ENCODE results near the gene RIPOR3.

- TF ChIP-seq, protein P1, sequence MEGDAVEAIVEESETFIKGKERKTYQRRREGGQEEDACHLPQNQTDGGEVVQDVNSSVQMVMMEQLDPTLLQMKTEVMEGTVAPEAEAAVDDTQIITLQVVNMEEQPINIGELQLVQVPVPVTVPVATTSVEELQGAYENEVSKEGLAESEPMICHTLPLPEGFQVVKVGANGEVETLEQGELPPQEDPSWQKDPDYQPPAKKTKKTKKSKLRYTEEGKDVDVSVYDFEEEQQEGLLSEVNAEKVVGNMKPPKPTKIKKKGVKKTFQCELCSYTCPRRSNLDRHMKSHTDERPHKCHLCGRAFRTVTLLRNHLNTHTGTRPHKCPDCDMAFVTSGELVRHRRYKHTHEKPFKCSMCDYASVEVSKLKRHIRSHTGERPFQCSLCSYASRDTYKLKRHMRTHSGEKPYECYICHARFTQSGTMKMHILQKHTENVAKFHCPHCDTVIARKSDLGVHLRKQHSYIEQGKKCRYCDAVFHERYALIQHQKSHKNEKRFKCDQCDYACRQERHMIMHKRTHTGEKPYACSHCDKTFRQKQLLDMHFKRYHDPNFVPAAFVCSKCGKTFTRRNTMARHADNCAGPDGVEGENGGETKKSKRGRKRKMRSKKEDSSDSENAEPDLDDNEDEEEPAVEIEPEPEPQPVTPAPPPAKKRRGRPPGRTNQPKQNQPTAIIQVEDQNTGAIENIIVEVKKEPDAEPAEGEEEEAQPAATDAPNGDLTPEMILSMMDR (IDR thresholded peaks at IDR 0.05; ENCODE audit: insufficient read depth, low read length, poor library complexity, severe bottlenecking): no peak
- no peak for TF ChIP-seq EZH2phosphoT487 (conservative IDR thresholded peaks at IDR 0.05; ENCODE audit: low read length)
These were observed 130.5 kb downstream of the RIPOR3 start for GRCh38 chr20:50560867-50561266.
